HepG2 (cell line): ENCODE data around the gene ATP5PF. TPM values are rescaled to one million over a fixed set of nuclear protein-coding genes. Genes with fewer than 3 reads are reported as not detected.

ENCODE experiments used
- ATAC-seq: fragments of 200-7000 bp; cut with Tn5 transposase; 3 replicates; pipeline ENCODE4 v1.9.1; 2020; ENCODE audit warnings: mild to moderate bottlenecking, moderate library complexity
- BruUV-seq: library from RNA; stranded (reverse); fragments of 400-500 nt; replicated peaks from 2 replicates; lab custom pipeline; 2021; lab: Mats Ljungman, UMichigan
- CTCF ChIA-PET: fragments of 300-600 bp; formaldehyde crosslinking; extraction: SDS; loops from one replicate; lab custom pipeline; 2021; ENCODE audit warnings: low total read pairs, inconsistent platforms, low intra/inter-chr PET ratio; lab: Yijun Ruan, JAX
- POLR2A ChIA-PET: fragments of 350-600 bp; sonication (Branson Sonifier 250); formaldehyde crosslinking; loops from one replicate; lab custom pipeline; 2020; ENCODE audit warnings: antibody characterized with exemption, inconsistent platforms; lab: Yijun Ruan, JAX
- DNase-seq: peaks from one replicate; pipeline ENCODE4 v3.0.0-alpha.2; 2015; ENCODE audit warnings: low spot score
- FAIRE-seq: peaks from 3 replicates; lab custom pipeline; 2011; peaks lifted over from hg19 to GRCh38; lab: Jason Lieb, UNC
- H2AFZ ChIP-seq: one replicate; pipeline ENCODE4 v1.6.1; 2011; ENCODE audit warnings: low read length, inconsistent platforms
- H3K27ac ChIP-seq: fragments of 300-600 bp; 3 replicates; pipeline ENCODE4 v1.8.0; 2011; ENCODE audit warnings: mixed run types, mild to moderate bottlenecking, mixed read lengths, low read length, inconsistent platforms; ENCODE audit not compliant: insufficient read depth; ENCODE audit errors: extremely low read length
- H3K27me3 ChIP-seq, 2 experiments: fragments of 200-600 bp in 1 of 2; 2 replicates in 1 of 2; 3 replicates in 1 of 2; pipeline versions ENCODE4 v1.6.0 to v1.8.0; 2011; ENCODE audit warnings: low read length in 2 of 2, mild to moderate bottlenecking in 2 of 2, moderate library complexity in 2 of 2, inconsistent platforms in 1 of 2; ENCODE audit not compliant: insufficient read depth in 2 of 2, control insufficient read depth in 1 of 2
- H3K36me3 ChIP-seq, 2 experiments: fragments of 200-600 bp in 1 of 2; replicated peaks in 1 of 2; 2 replicates in 1 of 2; 3 replicates in 1 of 2; pipeline versions ENCODE4 v1.5.1 to v1.8.0; 2011; ENCODE audit warnings: low read length in 2 of 2, inconsistent platforms in 1 of 2; ENCODE audit not compliant: insufficient read depth in 2 of 2, control insufficient read depth in 1 of 2
- H3K4me1 ChIP-seq: 2 replicates; pipeline ENCODE4 v1.5.1; 2012; ENCODE audit warnings: low read length, inconsistent platforms; ENCODE audit not compliant: insufficient read depth
- H3K4me2 ChIP-seq: 2 replicates; pipeline ENCODE4 v1.6.0; 2011; ENCODE audit warnings: low read depth, low read length, inconsistent platforms
- H3K4me3 ChIP-seq, 3 experiments: fragments of 200-600 bp in 1 of 3; sonication (generic), shearing (Covaris generic) in 1 of 3; replicated peaks in 1 of 3; 2 replicates each; pipeline ENCODE4 v1.5.1; 2011 to 2016; ENCODE audit warnings: low read length in 3 of 3, inconsistent platforms in 2 of 3, low read depth in 2 of 3, mild to moderate bottlenecking in 2 of 3, control low read depth in 1 of 3, mixed read lengths in 1 of 3; ENCODE audit not compliant: insufficient read depth in 1 of 3
- H3K79me2 ChIP-seq: one replicate; pipeline ENCODE4 v1.6.1; 2011; ENCODE audit warnings: low read length, inconsistent platforms; ENCODE audit not compliant: insufficient read depth
- H3K9ac ChIP-seq: 2 replicates; pipeline ENCODE4 v1.6.0; 2011; ENCODE audit warnings: mild to moderate bottlenecking, low read depth, low read length, inconsistent platforms; ENCODE audit not compliant: insufficient read depth
- H3K9me3 ChIP-seq: 2 replicates; pipeline ENCODE4 v1.5.1; 2012; ENCODE audit warnings: mild to moderate bottlenecking, low read length
- H4K20me1 ChIP-seq: 2 replicates; pipeline ENCODE4 v1.6.0; 2011; ENCODE audit warnings: inconsistent platforms, mild to moderate bottlenecking, low read length, moderate library complexity; ENCODE audit not compliant: insufficient read depth
- MIER3 ChIP-seq: IDR thresholded peaks from 2 replicates; pipeline ENCODE4 v1.6.1; 2016; ENCODE audit warnings: missing compliant biosample characterization, borderline replicate concordance
- MTA3 ChIP-seq: sonication (generic); formaldehyde crosslinking; IDR thresholded peaks from 2 replicates; pipeline ENCODE4 v1.4.0; 2020; ENCODE audit warnings: missing genetic modification reagents
- PRMT3 ChIP-seq: sonication (generic); formaldehyde crosslinking; IDR thresholded peaks from 2 replicates; pipeline ENCODE4 v1.8.1; 2022; ENCODE audit warnings: low read depth, mild to moderate bottlenecking, moderate library complexity, missing genetic modification reagents, borderline replicate concordance
- RFX5 ChIP-seq: IDR thresholded peaks from 2 replicates; pipeline ENCODE4 v1.6.1; 2011; ENCODE audit warnings: low read depth, low read length, improper control_type of control experiment
- SNAI1 ChIP-seq: sonication (generic); formaldehyde crosslinking; IDR thresholded peaks from 2 replicates; pipeline ENCODE4 v1.5.0; 2020; ENCODE audit warnings: mild to moderate bottlenecking, missing genetic modification reagents, borderline replicate concordance
- TOE1 ChIP-seq: sonication (generic); formaldehyde crosslinking; IDR thresholded peaks from 2 replicates; pipeline ENCODE4 v1.4.0; 2020; ENCODE audit warnings: mild to moderate bottlenecking, missing genetic modification reagents
- U2AF1 ChIP-seq: fragments of 200-400 bp; formaldehyde crosslinking; optimal IDR thresholded peaks from 2 replicates; pipeline ENCODE3; 2017; ENCODE audit warnings: mild to moderate bottlenecking, low read depth, low read length
- ZGPAT ChIP-seq: IDR thresholded peaks from 2 replicates; pipeline ENCODE4 v1.6.1; 2016; ENCODE audit warnings: mild to moderate bottlenecking
- ZNF317 ChIP-seq: sonication (generic); formaldehyde crosslinking; IDR thresholded peaks from 2 replicates; pipeline ENCODE4 v1.5.0; 2020; ENCODE audit warnings: mild to moderate bottlenecking, missing genetic modification reagents
- ZNF367 ChIP-seq: sonication (generic); formaldehyde crosslinking; IDR thresholded peaks from 2 replicates; pipeline ENCODE4 v1.4.0; 2020; ENCODE audit warnings: missing genetic modification reagents, borderline replicate concordance
- ZNF678 ChIP-seq: sonication (generic); formaldehyde crosslinking; IDR thresholded peaks from 2 replicates; pipeline ENCODE4 v1.4.0; 2020; ENCODE audit warnings: mild to moderate bottlenecking, missing genetic modification reagents
- ZNF7 ChIP-seq: IDR thresholded peaks from 2 replicates; pipeline ENCODE4 v1.6.1; 2016; ENCODE audit warnings: missing biosample characterization, missing genetic modification reagents
- ZNF782 ChIP-seq: sonication (generic); formaldehyde crosslinking; IDR thresholded peaks from 2 replicates; pipeline ENCODE4 v1.4.0; 2020; ENCODE audit warnings: missing genetic modification reagents, mild to moderate bottlenecking, borderline replicate concordance
- ZSCAN9 ChIP-seq: IDR thresholded peaks from 2 replicates; pipeline ENCODE4 v1.6.1; 2016; ENCODE audit warnings: borderline replicate concordance
- WGBS: methylation state at CpG from one replicate; pipeline ENCODE4 v1.1.6; 2017; ENCODE audit warnings: low lambda C conversion rate; 5-methylcytosine and 5-hydroxymethylcytosine counted together
- in situ Hi-C: cut with HindIII; loops from 2 replicates; pipeline ENCODE4 v1.10.0; 2017; ENCODE audit warnings: low pct_unique_long_range_greater_than_20kb; ENCODE audit not compliant: extremely low pct_ligation_motif_present
- intact Hi-C: fragments of 100-400 bp; cut with micrococcal nuclease; formaldehyde crosslinking; loops from one replicate; pipeline ENCODE4 v1.10.0; 2022; ENCODE audit not compliant: unreplicated experiment
- polyA plus RNA-seq, 8 experiments: library from polyadenylated mRNA; depleted of rRNA in 3 of 8; stranded (reverse) in 7 of 8; unstranded in 1 of 8; fragments of >200 nt; fragmentation: Illumina TruSeq in 4 of 8; extraction: Trizol in 4 of 8; gene quantifications; 2 replicates each; pipeline versions ENCODE4 v1.2.1 to v1.2.3, GENCODE V29; 2011 to 2016; ENCODE audit warnings: low read depth in 4 of 8, missing spikeins in 1 of 8, mixed read lengths in 1 of 8; ENCODE audit not compliant: insufficient read depth in 1 of 8
- total RNA-seq, 5 experiments: library from RNA; depleted of rRNA; stranded (reverse); fragments of >200 nt; fragmentation: Illumina TruSeq; extraction: Trizol; gene quantifications; 2 replicates each; pipeline ENCODE4 v1.2.3, GENCODE V29; 2016; ENCODE audit warnings: low read depth in 1 of 5
- TF ChIP-seq, protein P1 (sequence below): sonication (generic); formaldehyde crosslinking; IDR thresholded peaks from 2 replicates; pipeline ENCODE4 v1.4.0; 2020; ENCODE audit warnings: missing genetic modification reagents, borderline replicate concordance
- TF ChIP-seq, protein P2 (sequence below): sonication (generic); formaldehyde crosslinking; IDR thresholded peaks from 2 replicates; pipeline ENCODE4 v1.4.0; 2020; ENCODE audit warnings: mild to moderate bottlenecking, missing genetic modification reagents, borderline replicate concordance
- TF ChIP-seq, protein P3 (sequence below): IDR thresholded peaks from 2 replicates; pipeline ENCODE4 v1.6.1; 2018; ENCODE audit warnings: missing genetic modification reagents

Gene ATP5PF
- total and polyA plus RNA-seq, 2 of the 13 experiments (the other 11 are each of a cell fraction or from before 2014, with no cell fraction given) = 131 to 157 TPM

DNA sequence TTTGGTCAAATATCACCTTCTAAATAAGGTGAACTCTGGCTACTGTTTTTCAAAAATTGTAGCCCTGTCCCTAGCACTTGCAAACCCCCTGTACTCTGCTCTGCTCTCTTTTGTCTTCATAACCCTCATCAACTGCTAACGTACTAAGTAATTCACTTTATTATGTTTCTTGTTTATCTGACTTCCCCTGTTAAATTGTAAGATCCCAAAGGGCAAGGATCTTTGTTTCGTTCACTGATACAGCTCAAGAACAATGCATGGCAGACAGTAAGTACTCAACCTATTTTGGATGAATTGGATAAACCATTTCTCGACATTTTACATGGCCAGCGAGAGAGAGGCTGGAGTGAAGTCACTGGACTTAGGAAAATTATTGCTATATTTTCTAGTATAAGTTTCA lies 46.9 kb downstream of the ATP5PF start:
- BruUV-seq = no TSS peak
- no peak overlapping the region for H3K4me2 ChIP-seq
- ATAC-seq (no peak), DNase-seq (no peak), FAIRE-seq (no peak)
- WGBS = 5% methylated on average over 4 of the region's 4 CpGs
- no peak overlapping the region for H2AFZ ChIP-seq
- H3K4me1 ChIP-seq = no peaks in the 10 kb centered on the region
- H3K79me2 ChIP-seq = no peaks in the 10 kb centered on the region
- H3K9ac ChIP-seq = no peak overlapping the region
- ChIA-PET POLR2A (no interaction called here), CTCF (no interaction called here)
- no peaks in the 10 kb centered on the region for H3K36me3 ChIP-seq
- H3K9me3 ChIP-seq = no peaks in the 10 kb centered on the region
- intact Hi-C loops = no loop called here
- in situ Hi-C loops = no loop called here
- H4K20me1 ChIP-seq = no peaks in the 10 kb centered on the region
- H3K27ac ChIP-seq = no peak overlapping the region
- H3K4me3 ChIP-seq = no peak overlapping the region
- 0 out of 5 replicates have a peak, but pooled peaks cover 0 to under 1% of the 10 kb centered on the region in 2 experiments for H3K27me3 ChIP-seq
- TF ChIP-seq ZNF678 (CRISPR knock-in tag) (no peak), ZNF317 (no peak), SNAI1 (CRISPR knock-in tag) (no peak), RFX5 (no peak), ZGPAT (CRISPR knock-in tag) (no peak), ZNF367 (CRISPR knock-in tag) (no peak), ZNF782 (no peak), ZNF7 (no peak), U2AF1 (no peak), ZSCAN9 (no peak), MTA3 (CRISPR knock-in tag) (no peak), MIER3 (CRISPR knock-in tag) (no peak), TOE1 (CRISPR knock-in tag) (no peak), PRMT3 (CRISPR knock-in tag) (no peak)
- TF ChIP-seq, protein P1, sequence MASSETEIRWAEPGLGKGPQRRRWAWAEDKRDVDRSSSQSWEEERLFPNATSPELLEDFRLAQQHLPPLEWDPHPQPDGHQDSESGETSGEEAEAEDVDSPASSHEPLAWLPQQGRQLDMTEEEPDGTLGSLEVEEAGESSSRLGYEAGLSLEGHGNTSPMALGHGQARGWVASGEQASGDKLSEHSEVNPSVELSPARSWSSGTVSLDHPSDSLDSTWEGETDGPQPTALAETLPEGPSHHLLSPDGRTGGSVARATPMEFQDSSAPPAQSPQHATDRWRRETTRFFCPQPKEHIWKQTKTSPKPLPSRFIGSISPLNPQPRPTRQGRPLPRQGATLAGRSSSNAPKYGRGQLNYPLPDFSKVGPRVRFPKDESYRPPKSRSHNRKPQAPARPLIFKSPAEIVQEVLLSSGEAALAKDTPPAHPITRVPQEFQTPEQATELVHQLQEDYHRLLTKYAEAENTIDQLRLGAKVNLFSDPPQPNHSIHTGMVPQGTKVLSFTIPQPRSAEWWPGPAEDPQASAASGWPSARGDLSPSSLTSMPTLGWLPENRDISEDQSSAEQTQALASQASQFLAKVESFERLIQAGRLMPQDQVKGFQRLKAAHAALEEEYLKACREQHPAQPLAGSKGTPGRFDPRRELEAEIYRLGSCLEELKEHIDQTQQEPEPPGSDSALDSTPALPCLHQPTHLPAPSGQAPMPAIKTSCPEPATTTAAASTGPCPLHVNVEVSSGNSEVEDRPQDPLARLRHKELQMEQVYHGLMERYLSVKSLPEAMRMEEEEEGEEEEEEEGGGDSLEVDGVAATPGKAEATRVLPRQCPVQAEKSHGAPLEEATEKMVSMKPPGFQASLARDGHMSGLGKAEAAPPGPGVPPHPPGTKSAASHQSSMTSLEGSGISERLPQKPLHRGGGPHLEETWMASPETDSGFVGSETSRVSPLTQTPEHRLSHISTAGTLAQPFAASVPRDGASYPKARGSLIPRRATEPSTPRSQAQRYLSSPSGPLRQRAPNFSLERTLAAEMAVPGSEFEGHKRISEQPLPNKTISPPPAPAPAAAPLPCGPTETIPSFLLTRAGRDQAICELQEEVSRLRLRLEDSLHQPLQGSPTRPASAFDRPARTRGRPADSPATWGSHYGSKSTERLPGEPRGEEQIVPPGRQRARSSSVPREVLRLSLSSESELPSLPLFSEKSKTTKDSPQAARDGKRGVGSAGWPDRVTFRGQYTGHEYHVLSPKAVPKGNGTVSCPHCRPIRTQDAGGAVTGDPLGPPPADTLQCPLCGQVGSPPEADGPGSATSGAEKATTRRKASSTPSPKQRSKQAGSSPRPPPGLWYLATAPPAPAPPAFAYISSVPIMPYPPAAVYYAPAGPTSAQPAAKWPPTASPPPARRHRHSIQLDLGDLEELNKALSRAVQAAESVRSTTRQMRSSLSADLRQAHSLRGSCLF (CRISPR knock-in tag) = no peak
- TF ChIP-seq, protein P2, sequence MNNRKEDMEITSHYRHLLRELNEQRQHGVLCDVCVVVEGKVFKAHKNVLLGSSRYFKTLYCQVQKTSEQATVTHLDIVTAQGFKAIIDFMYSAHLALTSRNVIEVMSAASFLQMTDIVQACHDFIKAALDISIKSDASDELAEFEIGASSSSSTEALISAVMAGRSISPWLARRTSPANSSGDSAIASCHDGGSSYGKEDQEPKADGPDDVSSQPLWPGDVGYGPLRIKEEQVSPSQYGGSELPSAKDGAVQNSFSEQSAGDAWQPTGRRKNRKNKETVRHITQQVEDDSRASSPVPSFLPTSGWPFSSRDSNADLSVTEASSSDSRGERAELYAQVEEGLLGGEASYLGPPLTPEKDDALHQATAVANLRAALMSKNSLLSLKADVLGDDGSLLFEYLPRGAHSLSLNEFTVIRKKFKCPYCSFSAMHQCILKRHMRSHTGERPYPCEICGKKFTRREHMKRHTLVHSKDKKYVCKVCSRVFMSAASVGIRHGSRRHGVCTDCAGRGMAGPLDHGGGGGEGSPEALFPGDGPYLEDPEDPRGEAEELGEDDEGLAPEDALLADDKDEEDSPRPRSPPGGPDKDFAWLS = no peak
- TF ChIP-seq, protein P3, sequence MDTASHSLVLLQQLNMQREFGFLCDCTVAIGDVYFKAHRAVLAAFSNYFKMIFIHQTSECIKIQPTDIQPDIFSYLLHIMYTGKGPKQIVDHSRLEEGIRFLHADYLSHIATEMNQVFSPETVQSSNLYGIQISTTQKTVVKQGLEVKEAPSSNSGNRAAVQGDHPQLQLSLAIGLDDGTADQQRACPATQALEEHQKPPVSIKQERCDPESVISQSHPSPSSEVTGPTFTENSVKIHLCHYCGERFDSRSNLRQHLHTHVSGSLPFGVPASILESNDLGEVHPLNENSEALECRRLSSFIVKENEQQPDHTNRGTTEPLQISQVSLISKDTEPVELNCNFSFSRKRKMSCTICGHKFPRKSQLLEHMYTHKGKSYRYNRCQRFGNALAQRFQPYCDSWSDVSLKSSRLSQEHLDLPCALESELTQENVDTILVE = no peak
